Ramos (cell line): ENCODE data around the gene COL18A1.

Experiments
- in situ Hi-C: fragments of 300-500 bp; cut with MboI; formaldehyde crosslinking; loops from one replicate; pipeline ENCODE4 v1.14.3; 2022; ENCODE audit warnings: low sequenced_read_pairs; ENCODE audit not compliant: unreplicated experiment

Gene COL18A1

GRCh38 chr21:45473496-45474322 lies 68.7 kb downstream of the COL18A1 start:
- in situ Hi-C loops, result no loop called here

- in situ Hi-C loops, result no loop called here
Observed at GRCh38 chr21:45474323-45474950, 69.5 kb downstream of the COL18A1 start.

GRCh38 chr21:45475004-45475685 lies 70.2 kb downstream of the COL18A1 start:
- in situ Hi-C loops, result no loop called here

DNA sequence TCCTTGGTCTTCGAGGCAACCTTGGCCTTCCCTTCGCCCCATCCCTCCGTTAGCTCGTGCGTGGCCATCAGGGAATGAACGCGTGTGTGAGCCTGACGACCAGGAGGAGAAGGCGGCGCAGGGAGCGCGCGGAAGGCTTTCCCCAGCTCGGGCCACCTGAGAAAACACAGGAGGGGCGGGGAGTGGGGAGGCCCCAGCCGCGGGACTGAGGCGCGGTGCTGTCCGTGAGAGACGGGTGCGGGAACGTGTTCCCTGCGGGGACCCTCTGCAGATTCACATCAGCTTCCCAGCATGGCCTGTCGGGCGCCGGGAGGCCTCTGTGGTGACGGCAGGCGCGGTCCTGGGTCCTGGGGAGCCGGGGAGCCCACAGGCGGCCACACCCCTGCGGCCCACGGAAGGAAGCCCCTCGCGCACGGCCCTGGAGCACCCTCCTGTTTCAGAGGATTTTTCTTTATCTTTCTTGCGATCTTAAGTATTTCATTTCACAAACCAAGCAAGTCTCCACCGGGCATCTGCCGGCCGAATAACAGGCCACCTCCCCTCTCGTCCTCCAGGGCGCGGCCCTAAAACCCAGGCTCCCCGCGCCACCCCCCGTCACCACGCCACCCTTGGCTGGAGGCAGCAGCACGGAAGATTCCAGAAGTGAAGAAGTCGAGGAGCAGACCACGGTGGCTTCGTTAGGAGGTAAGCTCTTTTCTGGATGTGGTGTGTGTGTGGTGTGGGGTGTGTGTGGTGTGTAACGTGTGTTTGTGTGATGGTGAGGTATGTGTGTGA lies 71.0 kb downstream of the COL18A1 start:
- in situ Hi-C loops, result no loop called here

DNA sequence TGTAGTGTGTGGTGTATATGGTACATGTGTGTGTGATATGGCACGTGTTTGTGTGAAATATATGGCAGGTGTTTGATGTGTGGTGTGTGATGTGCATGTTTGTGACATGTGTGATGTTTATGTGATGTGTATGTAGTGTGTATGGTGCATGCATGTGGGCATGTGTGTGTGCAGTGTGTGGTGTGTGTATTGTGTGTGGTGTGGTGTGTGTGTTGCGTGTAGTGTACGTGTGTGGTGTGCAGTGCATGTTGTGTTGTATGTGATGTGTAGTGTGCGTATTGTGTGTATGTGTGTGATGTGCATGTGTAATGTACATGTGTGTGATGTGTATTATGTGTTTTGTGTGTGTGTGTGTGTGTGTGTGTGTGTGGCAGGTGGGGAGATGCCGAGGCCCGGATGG lies 71.6 kb downstream of the COL18A1 start:
- in situ Hi-C loops, result no loop called here

GRCh38 chr21:45477176-45478114 lies 72.5 kb downstream of the COL18A1 start:
- in situ Hi-C loops, result no loop called here

DNA sequence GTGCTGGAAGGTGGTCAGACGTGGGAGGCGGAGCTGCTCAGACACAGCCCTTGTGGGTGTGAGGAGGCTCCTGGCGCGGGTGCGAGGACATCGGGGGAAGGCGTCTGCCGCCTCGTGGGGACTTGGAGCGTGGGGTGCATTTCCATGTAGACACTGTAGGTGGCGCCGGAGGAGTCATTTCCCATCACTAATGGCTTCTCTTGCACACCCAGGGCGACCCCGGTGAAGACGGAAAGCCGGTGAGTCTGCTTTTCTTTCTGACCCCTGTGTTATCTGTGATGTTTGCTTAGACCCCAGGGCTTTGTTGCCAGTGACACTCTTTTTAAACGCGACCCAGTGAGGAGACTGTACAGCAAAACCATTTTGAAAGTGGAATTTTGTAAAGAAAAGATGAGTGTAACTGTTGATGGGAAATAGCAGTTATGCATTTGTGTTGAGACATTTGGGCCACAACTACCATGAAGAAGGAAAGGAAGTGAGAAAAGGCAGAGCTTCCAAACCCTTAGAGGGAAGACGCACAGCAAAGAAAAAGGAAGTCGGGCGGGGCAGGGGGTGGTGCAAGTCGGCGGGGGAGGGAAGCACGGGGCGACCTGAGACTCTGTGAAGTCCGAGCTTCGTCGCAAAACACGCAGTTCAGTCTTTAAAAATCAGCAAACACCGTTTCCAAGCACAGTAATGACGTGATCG lies 73.3 kb downstream of the COL18A1 start:
- in situ Hi-C loops, result no loop called here

- in situ Hi-C loops, result no loop called here
Observed at GRCh38 chr21:45478816-45479669, 74.1 kb downstream of the COL18A1 start.

DNA sequence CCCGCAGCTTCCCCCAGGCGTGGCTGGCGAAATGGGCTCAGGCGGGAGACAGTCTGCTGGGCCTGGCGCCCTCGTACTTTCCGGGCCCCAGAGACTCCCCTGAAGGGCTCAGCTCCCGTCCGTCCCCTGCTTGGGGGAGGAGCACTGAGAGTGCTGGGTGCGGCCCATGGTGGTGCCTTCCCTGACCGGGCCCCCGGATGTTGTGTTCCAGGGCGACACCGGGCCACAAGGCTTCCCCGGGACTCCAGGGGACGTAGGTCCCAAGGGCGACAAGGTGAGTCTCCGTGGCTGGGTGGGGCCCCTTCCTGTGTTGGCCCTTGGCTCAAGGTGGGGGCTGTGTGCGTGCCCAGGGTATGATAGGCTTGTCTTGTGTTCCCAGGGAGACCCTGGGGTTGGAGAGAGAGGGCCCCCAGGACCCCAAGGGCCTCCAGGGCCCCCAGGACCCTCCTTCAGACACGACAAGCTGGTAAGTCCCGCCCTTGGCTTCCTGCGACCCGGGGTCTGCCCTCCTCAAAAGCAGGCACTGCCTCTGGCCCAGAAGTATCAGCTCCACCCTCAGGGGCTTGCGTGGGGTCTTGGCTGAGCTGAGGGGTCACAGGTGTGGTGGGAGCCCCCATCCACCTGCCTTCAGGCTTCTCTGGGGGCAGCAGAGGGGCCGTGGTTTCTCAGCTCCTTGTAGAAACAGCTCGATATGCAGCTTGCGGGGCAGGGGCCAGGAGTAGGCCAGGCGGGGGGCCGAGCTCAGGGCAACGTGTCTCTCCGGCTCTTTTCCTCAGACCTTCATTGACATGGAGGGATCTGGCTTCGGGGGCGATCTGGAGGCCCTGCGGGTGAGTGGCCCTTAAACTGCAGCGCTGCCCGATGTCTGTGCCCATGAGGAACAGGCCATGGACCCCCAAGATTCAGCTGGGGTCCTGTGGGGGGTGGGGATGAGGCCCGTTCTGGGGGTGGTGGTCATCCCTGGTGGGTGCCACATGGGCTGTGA lies 75.0 kb downstream of the COL18A1 start:
- in situ Hi-C loops, result no loop called here

DNA sequence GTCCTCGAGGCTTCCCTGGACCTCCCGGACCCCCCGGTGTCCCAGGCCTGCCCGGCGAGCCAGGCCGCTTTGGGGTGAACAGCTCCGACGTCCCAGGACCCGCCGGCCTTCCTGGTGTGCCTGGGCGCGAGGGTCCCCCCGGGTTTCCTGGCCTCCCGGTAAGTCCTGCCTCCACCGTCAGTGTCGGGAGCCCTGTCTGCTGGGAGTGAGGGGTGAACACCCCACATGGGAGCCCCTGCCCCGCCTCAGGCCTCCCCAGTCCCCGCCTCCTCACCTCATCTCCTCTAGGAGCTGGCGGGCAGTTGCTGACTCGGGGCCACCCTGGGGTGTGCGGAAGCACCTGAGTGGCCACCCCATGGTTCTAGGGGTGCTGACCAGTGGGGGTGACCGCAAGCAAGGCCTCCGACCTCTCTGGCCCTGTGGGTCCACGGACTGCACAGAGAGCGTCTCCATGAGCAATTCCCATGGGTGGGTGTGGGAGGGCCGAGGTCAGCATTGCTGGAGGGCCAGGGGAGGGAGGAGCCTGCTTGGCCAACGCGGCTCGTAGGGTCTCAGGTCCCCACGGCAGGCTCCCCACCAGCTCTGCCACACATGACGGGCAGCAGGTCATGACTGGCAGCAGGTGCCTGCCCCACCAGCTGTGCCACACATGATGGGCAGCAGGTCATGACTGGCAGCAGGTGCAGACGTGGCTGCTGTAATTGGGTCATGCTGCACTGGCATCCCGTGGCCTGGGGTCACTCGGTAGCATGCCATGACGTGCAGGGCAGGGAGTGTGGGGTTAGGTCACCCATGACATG lies 75.9 kb downstream of the COL18A1 start:
- in situ Hi-C loops, result no loop called here

DNA sequence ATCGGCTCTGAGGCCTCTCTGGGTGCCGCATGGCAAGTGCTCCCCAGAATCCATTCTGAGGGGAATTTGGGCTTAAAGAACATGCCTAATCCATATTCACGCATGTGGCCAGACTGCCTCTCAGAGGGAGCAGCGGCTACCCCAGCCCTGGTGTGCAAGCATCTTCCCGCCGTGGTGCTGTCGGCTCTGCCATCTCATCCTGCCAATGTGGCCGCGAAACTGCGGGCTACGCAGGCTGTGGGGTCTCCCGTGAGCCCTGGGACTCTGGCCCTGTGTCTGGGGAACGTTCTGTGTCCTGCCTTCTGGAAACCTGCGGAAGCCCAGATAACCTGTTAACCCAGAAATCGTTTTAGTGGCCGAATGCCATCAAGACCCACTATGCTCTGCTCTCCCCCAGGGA lies 76.6 kb downstream of the COL18A1 start:
- in situ Hi-C loops, result no loop called here

DNA sequence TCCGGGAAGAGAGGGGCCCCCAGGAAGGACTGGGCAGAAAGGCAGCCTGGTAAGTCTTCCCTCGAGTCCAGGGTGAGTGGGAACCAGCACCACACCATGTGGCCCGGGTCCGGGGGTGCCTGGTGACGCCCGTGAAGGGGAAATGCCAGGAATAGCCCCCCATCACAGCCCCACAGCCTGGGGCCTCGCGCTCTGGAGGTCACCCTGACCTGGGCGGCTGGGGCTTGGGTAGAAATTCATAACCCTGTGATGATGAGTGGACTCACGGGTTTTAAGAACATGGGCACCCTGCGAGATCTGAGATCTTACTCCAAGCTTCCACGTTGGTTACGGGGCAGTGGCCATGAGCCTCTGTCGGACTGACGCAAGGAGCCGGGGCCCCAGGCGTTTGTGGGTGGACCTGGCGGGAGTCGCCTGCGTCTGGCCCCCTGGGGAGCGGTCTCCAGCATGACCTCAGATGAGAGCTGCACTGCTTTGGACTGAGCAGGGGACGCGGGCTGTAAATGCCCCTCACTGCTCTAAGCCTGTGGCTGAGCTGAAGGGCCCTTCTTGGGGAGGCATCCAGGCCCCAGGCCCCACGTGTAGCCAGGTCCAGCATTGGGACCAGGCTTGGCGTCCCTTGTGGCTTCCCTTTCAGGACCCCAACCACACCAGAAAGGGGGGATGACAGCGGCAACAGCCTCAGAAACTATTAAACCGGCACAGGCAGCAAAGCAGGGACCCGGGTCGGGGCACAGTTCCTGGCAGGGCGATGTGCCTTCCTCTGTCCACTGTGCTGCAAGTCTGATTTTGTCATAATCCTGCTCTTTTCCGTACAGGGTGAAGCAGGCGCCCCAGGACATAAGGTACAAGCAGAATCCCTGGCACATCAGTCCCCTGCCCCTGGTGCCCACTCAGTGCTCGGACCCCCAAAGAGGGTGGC lies 77.3 kb downstream of the COL18A1 start:
- in situ Hi-C loops, result no loop called here

DNA sequence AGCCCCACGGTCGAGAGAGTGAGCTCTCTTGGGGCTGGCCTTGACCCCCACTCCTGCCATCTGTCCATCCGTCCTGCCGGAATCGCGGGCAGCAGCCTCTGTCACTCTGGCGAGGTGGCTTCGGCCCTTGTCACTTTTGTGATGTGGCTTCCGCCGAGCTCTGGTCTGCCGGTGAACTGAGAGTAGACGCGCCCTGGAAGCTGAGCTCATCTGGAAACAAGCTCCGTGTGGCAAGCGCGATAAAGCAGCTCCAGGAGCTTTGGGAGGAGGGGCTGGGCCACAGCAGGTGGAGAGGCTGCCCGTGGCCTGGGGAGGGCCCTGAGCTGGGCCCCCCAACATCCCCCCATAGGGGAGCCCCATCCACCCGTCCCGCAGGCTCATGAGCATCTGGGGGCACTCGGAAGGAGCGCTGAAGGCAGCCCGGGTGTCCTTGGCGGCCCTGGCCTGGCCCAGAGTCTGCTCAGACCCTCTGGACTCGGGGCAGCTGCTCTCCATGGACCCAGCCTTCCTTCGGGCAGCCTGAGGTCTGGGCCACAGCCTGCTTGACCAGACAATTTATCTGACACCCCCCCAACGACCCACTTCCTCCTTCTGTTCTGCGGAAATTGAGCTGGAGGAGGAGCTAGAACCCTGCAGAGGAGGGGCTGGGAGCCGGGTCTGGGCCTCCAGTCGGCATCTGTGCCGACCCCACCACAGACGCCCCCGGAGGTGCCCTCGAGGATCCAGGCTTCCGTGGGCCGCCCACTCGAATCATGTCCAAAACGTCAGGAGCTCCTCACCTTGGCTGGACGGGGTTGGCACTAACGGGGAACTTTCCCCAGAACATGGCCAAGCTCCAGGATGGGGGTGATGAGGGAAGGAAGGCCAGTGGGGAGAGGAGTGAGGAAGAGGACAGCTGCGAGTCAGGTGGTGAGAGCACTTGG lies 78.2 kb downstream of the COL18A1 start:
- in situ Hi-C loops, result no loop called here

DNA sequence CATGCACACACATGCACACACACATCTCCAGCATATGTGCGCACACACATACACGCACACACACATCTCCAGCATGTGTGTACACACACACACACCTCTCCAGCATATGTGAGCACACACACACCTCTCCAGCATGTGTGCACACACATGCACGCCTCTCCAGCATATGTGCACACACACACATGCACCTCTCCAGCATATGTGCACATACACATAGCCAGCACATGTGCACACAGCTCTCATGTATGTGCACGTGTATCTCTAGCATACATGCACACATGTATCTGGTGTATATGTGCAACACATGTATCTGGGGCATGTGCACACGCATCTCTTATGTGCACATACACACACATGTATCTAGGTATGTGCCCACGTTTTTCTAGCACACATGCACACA lies 79.4 kb downstream of the COL18A1 start:
- in situ Hi-C loops, result no loop called here
